ENCODE data around the gene COBL.
A peak's percentile ranks its signal among the peaks of the same experiment; 100 is the strongest.

The COBL gene

DNA sequence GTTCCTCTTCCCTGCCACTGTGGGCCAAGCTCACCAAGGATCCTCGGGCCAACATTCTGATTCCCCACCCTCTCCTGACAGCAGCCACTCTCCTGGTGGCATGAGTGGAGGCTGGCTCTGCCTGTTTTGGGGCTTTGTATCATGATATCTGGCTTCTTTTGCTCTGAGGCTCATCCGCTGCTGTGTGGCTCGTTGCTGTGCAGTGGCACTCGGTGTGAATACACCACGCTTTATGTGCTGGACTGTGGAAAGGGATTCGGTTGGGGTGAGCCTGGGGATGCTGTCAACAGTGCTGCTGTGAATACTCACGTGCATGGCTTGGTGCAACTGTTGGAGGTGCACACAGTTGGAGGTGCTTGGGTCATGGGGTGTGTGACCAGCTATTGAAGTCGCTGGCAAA is 208.5 kb downstream of the COBL start:
- TF ChIP-seq, protein P1, sequence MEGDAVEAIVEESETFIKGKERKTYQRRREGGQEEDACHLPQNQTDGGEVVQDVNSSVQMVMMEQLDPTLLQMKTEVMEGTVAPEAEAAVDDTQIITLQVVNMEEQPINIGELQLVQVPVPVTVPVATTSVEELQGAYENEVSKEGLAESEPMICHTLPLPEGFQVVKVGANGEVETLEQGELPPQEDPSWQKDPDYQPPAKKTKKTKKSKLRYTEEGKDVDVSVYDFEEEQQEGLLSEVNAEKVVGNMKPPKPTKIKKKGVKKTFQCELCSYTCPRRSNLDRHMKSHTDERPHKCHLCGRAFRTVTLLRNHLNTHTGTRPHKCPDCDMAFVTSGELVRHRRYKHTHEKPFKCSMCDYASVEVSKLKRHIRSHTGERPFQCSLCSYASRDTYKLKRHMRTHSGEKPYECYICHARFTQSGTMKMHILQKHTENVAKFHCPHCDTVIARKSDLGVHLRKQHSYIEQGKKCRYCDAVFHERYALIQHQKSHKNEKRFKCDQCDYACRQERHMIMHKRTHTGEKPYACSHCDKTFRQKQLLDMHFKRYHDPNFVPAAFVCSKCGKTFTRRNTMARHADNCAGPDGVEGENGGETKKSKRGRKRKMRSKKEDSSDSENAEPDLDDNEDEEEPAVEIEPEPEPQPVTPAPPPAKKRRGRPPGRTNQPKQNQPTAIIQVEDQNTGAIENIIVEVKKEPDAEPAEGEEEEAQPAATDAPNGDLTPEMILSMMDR (conservative IDR thresholded peaks at IDR 0.05): no peak
- peak overlapping the region; percentile 13; the same call in 1 of the 2 replicates for H3K27ac ChIP-seq

DNA sequence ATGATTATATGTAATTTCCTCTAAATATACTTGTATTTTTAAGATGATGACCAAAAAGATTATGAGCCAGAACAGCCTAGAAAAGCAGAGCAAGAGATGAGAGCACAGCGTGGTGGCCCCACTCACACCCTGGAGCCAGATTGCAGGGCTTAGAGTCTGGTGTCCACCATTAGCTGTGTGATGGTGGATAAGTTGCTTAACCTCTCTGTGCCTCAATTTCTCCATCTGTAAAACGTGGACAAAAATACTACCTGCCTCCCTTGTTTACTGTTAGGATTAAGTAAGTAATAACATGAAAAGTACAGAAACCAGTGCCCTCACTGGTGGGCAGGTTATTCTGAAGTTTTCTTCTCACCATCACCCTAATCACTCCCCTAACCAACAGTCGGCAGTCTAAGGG is 212.3 kb downstream of the COBL start:
- TF ChIP-seq, protein P1 (conservative IDR thresholded peaks at IDR 0.05): no peak

DNA sequence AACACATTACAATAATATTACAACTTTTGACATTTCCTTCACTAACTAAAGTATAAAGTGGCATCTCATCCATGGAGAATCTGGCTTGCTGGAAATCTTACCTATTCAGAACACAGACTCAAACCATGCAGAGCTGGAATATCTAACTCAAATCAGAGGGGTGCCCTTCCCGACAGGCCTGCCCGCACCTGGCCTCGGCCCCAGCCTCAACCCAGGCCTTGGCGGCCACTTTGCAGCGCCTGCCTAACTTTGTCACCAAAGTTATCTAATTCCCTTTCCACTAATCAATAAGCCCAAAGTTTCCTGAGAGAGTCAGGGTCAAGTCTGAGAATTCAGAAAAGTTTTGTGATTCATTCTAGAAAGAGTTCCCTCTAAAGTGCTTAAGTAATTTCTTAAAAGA is 212.9 kb downstream of the COBL start:
- TF ChIP-seq, protein P1 (conservative IDR thresholded peaks at IDR 0.05): no peak

More for the DNA sequence above, 212.3 kb downstream of the COBL start:
- no peak overlapping the region for H3K27ac ChIP-seq

DNA sequence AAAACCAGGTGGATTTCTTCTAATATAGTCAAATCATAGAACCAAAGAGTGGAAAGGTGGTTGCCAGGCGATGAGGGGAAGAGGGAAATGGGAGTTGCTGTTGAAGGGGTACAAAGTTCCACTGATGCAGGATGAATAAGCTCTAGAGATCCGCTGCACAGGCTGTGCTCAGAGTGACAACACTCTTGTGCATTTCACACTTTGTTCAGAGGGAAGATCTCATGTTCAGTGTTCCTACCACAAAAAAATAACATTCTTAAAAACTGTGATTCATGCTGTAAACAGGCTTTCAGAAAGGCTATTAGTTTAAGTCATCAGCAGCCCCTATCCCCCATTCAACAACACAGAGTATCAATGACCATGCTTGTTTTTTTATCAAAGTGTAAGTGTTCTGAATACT is 213.8 kb downstream of the COBL start:
- TF ChIP-seq, protein P1 (conservative IDR thresholded peaks at IDR 0.05): no peak
- H3K27ac ChIP-seq: peak overlapping the region; percentile 83

More for the DNA sequence above, 212.9 kb downstream of the COBL start:
- peak overlapping the region; percentile 83 for H3K27ac ChIP-seq

DNA sequence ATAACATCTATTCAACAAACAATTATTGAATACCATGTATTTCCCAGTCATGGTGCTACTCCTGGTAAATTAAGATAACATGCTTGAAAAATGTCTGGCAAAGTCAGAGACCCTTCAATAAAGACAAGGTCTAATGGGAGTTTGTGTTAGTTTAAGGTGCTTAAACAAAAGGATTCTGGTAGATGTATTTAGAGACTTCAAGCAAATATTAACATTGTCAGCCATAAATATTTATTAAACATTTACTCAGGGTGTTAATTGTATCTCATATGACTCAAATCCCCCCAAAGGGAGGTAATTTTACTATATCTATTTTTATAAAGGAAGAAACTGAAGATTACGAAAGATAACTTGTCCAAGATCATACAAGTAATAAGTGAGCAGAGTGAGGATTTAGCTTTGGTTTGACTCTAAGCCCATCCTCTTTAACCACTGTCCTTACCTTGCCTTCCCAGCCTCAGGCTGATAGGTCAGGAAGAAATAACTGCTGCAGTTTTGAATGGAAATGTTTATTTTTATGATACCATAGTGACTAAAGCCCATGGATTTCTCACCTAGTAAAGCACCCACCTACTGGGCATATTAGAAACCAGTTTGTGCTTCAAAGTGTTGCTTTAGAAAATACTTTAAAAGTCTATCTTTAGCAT is 215.4 kb downstream of the COBL start:
- TF ChIP-seq, protein P1 (conservative IDR thresholded peaks at IDR 0.05): no peak
- H3K27ac ChIP-seq: peak overlapping the region; percentile 83

DNA sequence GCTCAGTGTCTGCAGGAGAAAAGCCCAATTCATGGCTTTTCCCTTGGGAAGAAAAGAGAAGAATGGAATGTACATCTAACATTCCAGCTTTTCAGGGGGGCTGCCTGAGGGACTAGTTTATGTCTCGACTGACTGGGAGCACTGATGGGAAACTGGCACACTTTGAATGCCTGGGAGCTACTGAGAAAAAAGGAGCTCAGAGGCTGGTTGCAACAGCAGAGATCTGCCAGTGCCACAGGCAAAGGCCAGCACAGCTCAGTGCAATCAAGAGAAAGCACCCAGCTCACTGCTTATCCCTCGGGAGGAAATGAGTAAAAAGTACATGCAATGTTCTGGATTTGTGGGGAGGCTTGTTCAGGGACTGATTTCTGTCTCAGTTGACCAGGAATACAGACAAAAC is 226.2 kb downstream of the COBL start:
- TF ChIP-seq, protein P1 (conservative IDR thresholded peaks at IDR 0.05): no peak
- no peak overlapping the region for H3K27ac ChIP-seq

DNA sequence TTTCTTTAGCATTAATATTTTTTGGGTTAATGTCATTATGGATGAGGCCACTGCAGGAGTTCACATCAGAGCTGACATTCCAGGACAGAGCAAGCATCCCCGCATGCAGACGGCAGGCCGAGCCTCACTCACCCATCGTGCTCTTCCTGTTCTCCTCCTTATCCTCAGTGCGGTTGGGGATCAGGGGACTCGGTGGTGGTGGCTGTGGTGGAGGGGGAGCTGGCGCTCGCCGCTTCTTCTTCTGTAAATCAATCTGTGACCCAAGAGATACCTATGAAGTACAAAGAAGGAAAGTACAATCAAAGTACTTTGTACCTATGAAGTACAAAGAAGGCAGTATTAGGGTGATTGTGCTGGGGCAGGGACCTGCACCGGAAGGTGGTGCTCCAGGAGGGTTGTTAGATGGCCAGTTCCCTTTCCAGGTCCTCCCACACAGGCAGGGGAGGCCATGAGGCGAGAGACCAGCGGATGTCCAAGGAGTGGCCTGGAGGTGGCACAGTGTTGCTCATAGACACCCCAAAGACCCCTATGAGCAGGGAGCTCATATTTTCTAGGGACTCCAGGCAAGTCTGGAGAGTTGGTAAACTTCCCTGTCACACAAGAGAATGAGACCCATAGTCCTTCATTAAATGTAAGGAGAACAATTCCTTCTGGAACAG is 231.4 kb downstream of the COBL start:
- TF ChIP-seq, protein P1 (conservative IDR thresholded peaks at IDR 0.05): no peak
- no peak overlapping the region for H3K27ac ChIP-seq

All from VCaP (cell line).